Suprapubic skin (tissue), 4 donors: ENCODE measurements around the gene CD1C. TPM values are rescaled to one million over a fixed set of nuclear protein-coding genes. Genes with fewer than 3 reads are reported as not detected.
"Not testable (repeated sequence)": the region's sequence is repeated elsewhere in the genome, so short reads cannot be mapped to it uniquely, and the experiment has no call there.

Experiments used
- DNase-seq, 2 donors: peaks; one replicate each; pipeline ENCODE4 v3.0.0-alpha.2; 2019; ENCODE audit warnings: low spot score in 2 of 2
- H3K27ac ChIP-seq: fragments of 200-600 bp; sonication (generic); one replicate; pipeline ENCODE4 v1.5.1; 2019
- H3K27me3 ChIP-seq: fragments of 200-600 bp; sonication (generic); one replicate; pipeline ENCODE4 v1.5.1; 2019
- H3K36me3 ChIP-seq: fragments of 200-600 bp; sonication (generic); one replicate; pipeline ENCODE4 v1.5.1; 2019
- H3K4me1 ChIP-seq: fragments of 200-600 bp; sonication (generic); one replicate; pipeline ENCODE4 v1.5.1; 2019
- H3K4me3 ChIP-seq: fragments of 200-600 bp; sonication (generic); one replicate; pipeline ENCODE4 v1.5.1; 2019; ENCODE audit warnings: mild to moderate bottlenecking
- H3K9me3 ChIP-seq: fragments of 200-600 bp; sonication (generic); one replicate; pipeline ENCODE4 v1.5.1; 2019
- EP300 ChIP-seq: sonication (generic); formaldehyde crosslinking; IDR thresholded peaks from one replicate; pipeline ENCODE4 v1.6.1; 2017; ENCODE audit warnings: antibody characterized with exemption
- POLR2A ChIP-seq, 2 donors: fragments of 450-650 bp; IDR thresholded peaks; one replicate each; pipeline ENCODE4 v1.6.1; 2017; ENCODE audit warnings: antibody characterized with exemption in 2 of 2, mild to moderate bottlenecking in 2 of 2, moderate library complexity in 2 of 2
- POLR2AphosphoS5 ChIP-seq, 3 donors: sonication (generic); formaldehyde crosslinking; IDR thresholded peaks; one replicate each; pipeline ENCODE4 v1.6.1; 2017; ENCODE audit warnings: antibody characterized with exemption in 3 of 3
- WGBS: methylation state at CpG from one replicate; pipeline ENCODE4 v1.1.5; 2018; 5-methylcytosine and 5-hydroxymethylcytosine counted together
- total RNA-seq, 4 donors: library from RNA; depleted of rRNA; stranded (reverse); fragments of >200 nt; gene quantifications; one replicate each; pipeline ENCODE4 v1.1.0, GENCODE V29; 2016
- TF ChIP-seq, protein P1 (sequence below), 2 donors: fragments of 200-600 bp in 1 of 2; fragments of 450-650 bp in 1 of 2; sonication (generic) in 1 of 2; IDR thresholded peaks; one replicate each; pipeline ENCODE4 v1.5.1; 2016 to 2019; ENCODE audit warnings: antibody characterized with exemption in 2 of 2, mild to moderate bottlenecking in 1 of 2, moderate library complexity in 1 of 2

The CD1C gene
- total RNA-seq, 4 donors from 2014 or later: 3.9 to 8.6 (median 5.2) TPM

- TF ChIP-seq EP300: no peak
- Histone ChIP-seq H3K9me3 (no peaks in the 10 kb centered on the region), H3K27me3 (no peaks in the 10 kb centered on the region), H3K36me3 (no peaks in the 10 kb centered on the region), H3K4me3 (no peak overlapping the region), H3K4me1 (no peaks in the 10 kb centered on the region), H3K27ac (no peak overlapping the region)
- 64% methylated on average over 2 of the region's 2 CpGs for WGBS
- DNase-seq: no peak
These were observed 38.6 kb upstream of the CD1C start for GRCh38 chr1:158251163-158251562.

DNA sequence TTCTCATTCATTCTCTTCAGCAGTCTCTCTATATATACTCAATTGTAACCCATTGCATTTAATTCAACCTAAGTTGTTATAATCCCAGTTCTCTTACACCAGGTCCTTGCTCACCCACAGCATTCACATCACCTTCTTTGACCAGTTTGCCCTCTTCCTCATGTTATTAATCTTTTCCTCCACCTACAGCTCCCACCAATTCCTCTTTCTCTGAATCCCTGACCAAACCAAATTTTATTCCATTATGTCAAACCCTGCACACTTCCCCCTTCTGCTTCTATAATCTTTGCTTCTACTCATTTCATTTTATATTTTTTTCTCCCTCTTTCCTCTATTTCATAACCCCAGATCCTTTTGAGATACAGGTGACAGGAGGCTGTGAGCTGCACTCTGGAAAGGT, 34.1 kb upstream of the CD1C start:
- Histone ChIP-seq H3K36me3 (no peaks in the 10 kb centered on the region), H3K27ac (no peak overlapping the region), H3K9me3 (no peaks in the 10 kb centered on the region), H3K27me3 (no peaks in the 10 kb centered on the region), H3K4me3 (no peak overlapping the region), H3K4me1 (no peaks in the 10 kb centered on the region)
- DNase-seq: no peak
- TF ChIP-seq POLR2AphosphoS5 (IDR thresholded peaks at IDR 0.05) (no peak), POLR2A (IDR thresholded peaks at IDR 0.05) (no peak), EP300 (no peak)
- TF ChIP-seq, protein P1, sequence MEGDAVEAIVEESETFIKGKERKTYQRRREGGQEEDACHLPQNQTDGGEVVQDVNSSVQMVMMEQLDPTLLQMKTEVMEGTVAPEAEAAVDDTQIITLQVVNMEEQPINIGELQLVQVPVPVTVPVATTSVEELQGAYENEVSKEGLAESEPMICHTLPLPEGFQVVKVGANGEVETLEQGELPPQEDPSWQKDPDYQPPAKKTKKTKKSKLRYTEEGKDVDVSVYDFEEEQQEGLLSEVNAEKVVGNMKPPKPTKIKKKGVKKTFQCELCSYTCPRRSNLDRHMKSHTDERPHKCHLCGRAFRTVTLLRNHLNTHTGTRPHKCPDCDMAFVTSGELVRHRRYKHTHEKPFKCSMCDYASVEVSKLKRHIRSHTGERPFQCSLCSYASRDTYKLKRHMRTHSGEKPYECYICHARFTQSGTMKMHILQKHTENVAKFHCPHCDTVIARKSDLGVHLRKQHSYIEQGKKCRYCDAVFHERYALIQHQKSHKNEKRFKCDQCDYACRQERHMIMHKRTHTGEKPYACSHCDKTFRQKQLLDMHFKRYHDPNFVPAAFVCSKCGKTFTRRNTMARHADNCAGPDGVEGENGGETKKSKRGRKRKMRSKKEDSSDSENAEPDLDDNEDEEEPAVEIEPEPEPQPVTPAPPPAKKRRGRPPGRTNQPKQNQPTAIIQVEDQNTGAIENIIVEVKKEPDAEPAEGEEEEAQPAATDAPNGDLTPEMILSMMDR (IDR thresholded peaks at IDR 0.05): no peak

GRCh38 chr1:158256747-158257146, 33.0 kb upstream of the CD1C start:
- not testable (repeated sequence) for H3K36me3 ChIP-seq, H3K4me3 ChIP-seq, H3K4me1 ChIP-seq, H3K9me3 ChIP-seq, H3K27ac ChIP-seq, H3K27me3 ChIP-seq, DNase-seq
- 87% methylated on average over 9 of the region's 9 CpGs for WGBS

- 52% methylated on average over 2 of the region's 2 CpGs for WGBS
- no peak for DNase-seq
These were observed 31.8 kb upstream of the CD1C start for GRCh38 chr1:158257888-158258287.

GRCh38 chr1:158259117-158259516, 30.6 kb upstream of the CD1C start:
- no peaks in the 10 kb centered on the region for H3K9me3 ChIP-seq
- H3K4me1 ChIP-seq: no peaks in the 10 kb centered on the region
- DNase-seq: no peak
- no peaks in the 10 kb centered on the region for H3K27me3 ChIP-seq
- H3K4me3 ChIP-seq: no peak overlapping the region
- TF ChIP-seq, protein P1 (IDR thresholded peaks at IDR 0.05): no peak
- TF ChIP-seq POLR2A (IDR thresholded peaks at IDR 0.05) (no peak), EP300 (no peak), POLR2AphosphoS5 (IDR thresholded peaks at IDR 0.05) (no peak)
- H3K27ac ChIP-seq: no peak overlapping the region
- WGBS: 92% methylated on average over 1 of the region's 1 CpG
- no peaks in the 10 kb centered on the region for H3K36me3 ChIP-seq

More at GRCh38 chr1:158257888-158258287, 31.8 kb upstream of the CD1C start:
- no peaks in the 10 kb centered on the region for H3K36me3 ChIP-seq
- no peak overlapping the region for H3K4me3 ChIP-seq
- H3K9me3 ChIP-seq: no peaks in the 10 kb centered on the region
- TF ChIP-seq EP300 (no peak), POLR2A (IDR thresholded peaks at IDR 0.05) (no peak), POLR2AphosphoS5 (IDR thresholded peaks at IDR 0.05) (no peak)
- TF ChIP-seq, protein P1 (IDR thresholded peaks at IDR 0.05): no peak
- H3K27ac ChIP-seq: no peak overlapping the region
- no peaks in the 10 kb centered on the region for H3K27me3 ChIP-seq
- H3K4me1 ChIP-seq: no peaks in the 10 kb centered on the region

- no peak for TF ChIP-seq POLR2AphosphoS5 (IDR thresholded peaks at IDR 0.05)
- TF ChIP-seq POLR2A (IDR thresholded peaks at IDR 0.05): no peak
- TF ChIP-seq, protein P1 (IDR thresholded peaks at IDR 0.05): no peak
- TF ChIP-seq EP300: no peak
- DNase-seq: no peak
- Histone ChIP-seq H3K9me3 (no peaks in the 10 kb centered on the region), H3K36me3 (no peaks in the 10 kb centered on the region), H3K27ac (no peak overlapping the region), H3K27me3 (no peaks in the 10 kb centered on the region), H3K4me1 (no peaks in the 10 kb centered on the region), H3K4me3 (no peak overlapping the region)
These were observed 17.0 kb upstream of the CD1C start for GRCh38 chr1:158272681-158273080.
